Upper lobe of left lung (tissue), 6 donors: ENCODE results near the gene COL2A1. TPM values are rescaled to one million over a fixed set of nuclear protein-coding genes. Genes with fewer than 3 reads are reported as not detected.
A peak's percentile ranks its signal among the peaks of the same experiment; 100 is the strongest.

ENCODE experiments used
- ATAC-seq, 2 donors: fragments of 200-7000 bp; cut with Tn5 transposase; one replicate each; pipeline ENCODE4 v1.9.1; 2022; ENCODE audit warnings: mild to moderate bottlenecking in 2 of 2, moderate library complexity in 2 of 2; ENCODE audit not compliant: low FRiP score in 2 of 2
- DNase-seq, 2 donors: peaks; one replicate each; pipeline ENCODE4 v3.0.0-alpha.2; 2019 to 2020
- H3K27ac ChIP-seq, 4 donors: fragments of 200-600 bp; sonication (generic); one replicate each; pipeline ENCODE4 v1.5.1; 2016 to 2019
- H3K27me3 ChIP-seq, 4 donors: fragments of 200-600 bp; sonication (generic); one replicate each; pipeline ENCODE4 v1.5.1; 2017 to 2019
- H3K36me3 ChIP-seq, 4 donors: fragments of 200-600 bp; sonication (generic); one replicate each; pipeline ENCODE4 v1.5.1; 2016 to 2019
- H3K4me1 ChIP-seq, 4 donors: fragments of 200-600 bp; sonication (generic); one replicate each; pipeline ENCODE4 v1.5.1; 2018 to 2019
- H3K4me3 ChIP-seq, 4 donors: fragments of 200-600 bp; sonication (generic); one replicate each; pipeline ENCODE4 v1.5.1; 2017 to 2019; ENCODE audit warnings: mild to moderate bottlenecking in 2 of 4, moderate library complexity in 1 of 4
- H3K9me3 ChIP-seq, 4 donors: fragments of 200-600 bp; sonication (generic); one replicate each; pipeline ENCODE4 v1.5.1; 2018 to 2019
- EP300 ChIP-seq, 4 donors: sonication (generic); formaldehyde crosslinking; IDR thresholded peaks; one replicate each; pipeline ENCODE4 v1.5.1; 2017; ENCODE audit warnings: antibody characterized with exemption in 4 of 4, control low read depth in 2 of 4
- POLR2A ChIP-seq, 4 donors: fragments of 450-650 bp; IDR thresholded peaks; one replicate each; pipeline ENCODE4 v1.5.1; 2016 to 2017; ENCODE audit warnings: antibody characterized with exemption in 4 of 4, mild to moderate bottlenecking in 2 of 4
- POLR2AphosphoS5 ChIP-seq, 2 donors: sonication (generic); formaldehyde crosslinking; IDR thresholded peaks; one replicate each; pipeline ENCODE4 v1.5.1; 2017; ENCODE audit warnings: antibody characterized with exemption in 2 of 2
- WGBS, 2 donors: methylation state at CpG; one replicate each; pipeline ENCODE4 v1.1.5; 2017 to 2018; 5-methylcytosine and 5-hydroxymethylcytosine counted together
- total RNA-seq, 6 donors: library from RNA; depleted of rRNA in 4 of 6; stranded (reverse); fragments of >200 nt in 4 of 6; gene quantifications; one replicate each; pipeline versions ENCODE4 v1.1.0 to v1.2.1, GENCODE V29; 2016 to 2021
- TF ChIP-seq, protein P1 (sequence below), 6 experiments: fragments of 450-650 bp in 4 of 6; fragments of 200-600 bp in 2 of 6; sonication (generic) in 2 of 6; IDR thresholded peaks; one replicate each; pipeline ENCODE4 v1.5.1; 2016 to 2019; ENCODE audit warnings: antibody characterized with exemption in 6 of 6
- donor health status: DM: no; HTN: no; CAD: no; lungs with moderate emphysema.
- donor health status: DM: no; HTN: yes; CAD: no; lungs with severe emphysema.

COL2A1 gene
- total RNA-seq, 6 donors from 2014 or later: 0.34 TPM; not detected in 5

DNA sequence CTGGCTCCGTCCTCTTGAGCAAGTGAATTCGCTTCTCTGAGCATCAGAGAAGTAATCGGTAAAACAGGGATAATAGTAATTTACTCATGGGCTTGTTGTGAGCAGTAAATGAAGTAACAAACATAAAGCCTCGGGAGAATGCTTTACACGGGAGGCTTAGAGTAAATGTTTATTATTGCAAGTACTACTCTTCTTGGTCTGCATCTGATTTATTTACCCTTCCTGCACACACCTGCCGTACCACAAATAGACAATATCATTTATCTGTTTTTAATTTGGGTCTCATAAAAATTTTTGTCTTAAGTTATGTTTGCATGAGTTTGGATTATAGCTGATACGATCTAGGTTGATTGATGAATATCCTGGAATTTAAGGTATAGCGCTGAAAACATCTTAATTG, 7.8 kb upstream of the COL2A1 start:
- Histone ChIP-seq H3K27ac (no peak overlapping the region), H3K27me3 (no peaks in the 10 kb centered on the region), H3K36me3 (no peaks in the 10 kb centered on the region), H3K4me3 (no peak overlapping the region), H3K4me1 (no peaks in the 10 kb centered on the region), H3K9me3 (no peaks in the 10 kb centered on the region)
- TF ChIP-seq EP300 (IDR thresholded peaks at IDR 0.05): no peak
- no peak for TF ChIP-seq POLR2AphosphoS5 (IDR thresholded peaks at IDR 0.05)
- DNase-seq (no peak), ATAC-seq (no peak)
- 67 to 71% methylated on average over 8 of the region's 8 CpGs for WGBS, 2 donors

DNA sequence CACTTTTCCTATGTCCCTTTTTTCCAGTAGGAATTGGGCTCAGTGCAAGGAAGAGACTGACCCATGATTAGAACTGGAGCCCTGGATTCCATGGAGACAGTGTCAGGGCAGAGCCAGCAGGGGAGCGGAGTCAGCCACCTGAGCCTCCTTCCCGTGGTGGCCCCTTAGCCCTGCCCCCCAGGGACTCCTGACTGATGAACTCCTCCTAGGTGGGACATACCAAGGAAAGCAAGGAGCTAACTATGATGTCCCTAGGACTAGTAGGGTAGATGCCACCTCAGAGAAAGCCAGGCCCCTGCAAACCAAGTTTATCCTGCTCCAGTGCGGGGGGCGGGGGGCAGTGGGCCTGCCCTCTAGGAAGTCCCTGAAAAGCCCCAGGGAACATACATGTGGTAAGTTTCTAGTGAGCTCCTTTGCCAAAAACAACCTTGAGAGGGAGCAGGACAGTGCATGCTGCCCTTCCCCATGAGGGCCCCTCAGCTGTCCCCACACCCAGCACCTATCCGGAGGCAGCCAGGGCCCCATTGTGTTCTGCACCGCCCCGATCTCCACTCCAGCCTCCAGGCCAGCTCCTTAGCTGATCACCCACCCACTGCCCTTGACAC, 6.2 kb upstream of the COL2A1 start:
- DNase-seq (no peak), ATAC-seq (peak in 1 of 2 donors; percentile 28)
- H3K36me3 ChIP-seq: no peaks in the 10 kb centered on the region
- H3K4me3 ChIP-seq: no peak overlapping the region
- H3K4me1 ChIP-seq: no peaks in the 10 kb centered on the region
- WGBS, 2 donors: 70 to 72% methylated on average over 7 of the region's 7 CpGs
- no peaks in the 10 kb centered on the region for H3K9me3 ChIP-seq
- no peak overlapping the region for H3K27ac ChIP-seq
- H3K27me3 ChIP-seq: peaks cover 0 to 6% (median 3%) of the 10 kb centered on the region in 4 donors
- TF ChIP-seq, protein P1, sequence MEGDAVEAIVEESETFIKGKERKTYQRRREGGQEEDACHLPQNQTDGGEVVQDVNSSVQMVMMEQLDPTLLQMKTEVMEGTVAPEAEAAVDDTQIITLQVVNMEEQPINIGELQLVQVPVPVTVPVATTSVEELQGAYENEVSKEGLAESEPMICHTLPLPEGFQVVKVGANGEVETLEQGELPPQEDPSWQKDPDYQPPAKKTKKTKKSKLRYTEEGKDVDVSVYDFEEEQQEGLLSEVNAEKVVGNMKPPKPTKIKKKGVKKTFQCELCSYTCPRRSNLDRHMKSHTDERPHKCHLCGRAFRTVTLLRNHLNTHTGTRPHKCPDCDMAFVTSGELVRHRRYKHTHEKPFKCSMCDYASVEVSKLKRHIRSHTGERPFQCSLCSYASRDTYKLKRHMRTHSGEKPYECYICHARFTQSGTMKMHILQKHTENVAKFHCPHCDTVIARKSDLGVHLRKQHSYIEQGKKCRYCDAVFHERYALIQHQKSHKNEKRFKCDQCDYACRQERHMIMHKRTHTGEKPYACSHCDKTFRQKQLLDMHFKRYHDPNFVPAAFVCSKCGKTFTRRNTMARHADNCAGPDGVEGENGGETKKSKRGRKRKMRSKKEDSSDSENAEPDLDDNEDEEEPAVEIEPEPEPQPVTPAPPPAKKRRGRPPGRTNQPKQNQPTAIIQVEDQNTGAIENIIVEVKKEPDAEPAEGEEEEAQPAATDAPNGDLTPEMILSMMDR (IDR thresholded peaks at IDR 0.05): no peak
- TF ChIP-seq EP300 (IDR thresholded peaks at IDR 0.05) (no peak), POLR2AphosphoS5 (IDR thresholded peaks at IDR 0.05) (no peak), POLR2A (IDR thresholded peaks at IDR 0.05) (no peak)

DNA sequence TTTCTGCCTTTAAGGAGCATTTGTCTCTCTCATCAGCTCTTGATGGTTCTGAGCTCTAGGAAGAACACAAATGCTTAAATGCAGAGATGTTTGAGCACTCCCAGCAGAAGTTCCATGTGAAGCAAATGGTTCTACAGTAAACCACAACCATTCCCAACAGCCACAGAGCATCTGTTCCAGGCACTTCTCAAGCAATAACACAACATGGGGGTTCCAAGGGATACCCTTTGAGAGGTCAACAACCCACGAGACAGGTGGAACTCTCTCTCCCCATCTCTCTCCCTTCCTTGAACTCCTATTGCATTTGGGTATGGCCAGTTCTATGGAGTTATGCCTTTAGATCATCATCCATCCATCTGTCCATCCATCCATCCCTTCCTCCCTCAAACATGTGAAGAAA, 5.2 kb upstream of the COL2A1 start:
- no peaks in the 10 kb centered on the region for H3K9me3 ChIP-seq
- H3K27me3 ChIP-seq: peaks cover 0 to 16% (median 12%) of the 10 kb centered on the region in 4 donors
- no peak overlapping the region for H3K27ac ChIP-seq
- peaks cover 6 to 9% (median 8%) of the 10 kb centered on the region in 4 donors for H3K4me1 ChIP-seq
- WGBS, 2 donors: 58 to 78% methylated on average over 1 of the region's 1 CpG
- no peak for TF ChIP-seq EP300 (IDR thresholded peaks at IDR 0.05)
- TF ChIP-seq POLR2A (IDR thresholded peaks at IDR 0.05): no peak
- no peak for TF ChIP-seq POLR2AphosphoS5 (IDR thresholded peaks at IDR 0.05)
- TF ChIP-seq, protein P1 (IDR thresholded peaks at IDR 0.05): no peak
- H3K4me3 ChIP-seq: no peak overlapping the region
- H3K36me3 ChIP-seq: no peaks in the 10 kb centered on the region
- DNase-seq: no peak
- no peak for ATAC-seq

DNA sequence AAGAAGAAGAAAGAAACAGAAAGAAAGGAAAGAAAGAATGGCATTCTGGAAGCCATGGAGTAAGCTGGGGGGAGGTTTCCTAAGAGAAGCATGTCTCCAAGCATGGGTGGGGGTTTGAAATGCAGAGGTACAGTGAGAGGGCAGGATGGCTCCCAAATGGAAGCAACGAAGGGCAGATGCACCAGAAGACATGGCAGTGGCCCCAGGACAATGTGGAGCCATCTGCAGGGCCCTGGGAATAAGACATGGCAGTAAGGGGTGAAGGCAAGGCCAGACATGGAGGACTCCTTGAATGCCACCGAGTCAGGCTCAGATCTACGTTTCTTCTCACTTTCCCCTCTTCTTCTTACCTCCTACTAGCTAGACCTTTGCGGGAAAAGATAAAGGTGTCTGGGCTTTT, 4.7 kb upstream of the COL2A1 start:
- ATAC-seq: no peak
- no peak overlapping the region for H3K4me3 ChIP-seq
- no peak overlapping the region for H3K27ac ChIP-seq
- no peaks in the 10 kb centered on the region for H3K9me3 ChIP-seq
- no peak for DNase-seq
- peaks cover 11 to 14% (median 13%) of the 10 kb centered on the region in 4 donors for H3K4me1 ChIP-seq
- WGBS, 2 donors: 77 to 88% methylated on average over 4 of the region's 4 CpGs
- H3K36me3 ChIP-seq: no peaks in the 10 kb centered on the region
- peaks cover 0 to 21% (median 16%) of the 10 kb centered on the region in 4 donors for H3K27me3 ChIP-seq
- TF ChIP-seq, protein P1 (IDR thresholded peaks at IDR 0.05): no peak
- TF ChIP-seq POLR2A (IDR thresholded peaks at IDR 0.05) (no peak), EP300 (IDR thresholded peaks at IDR 0.05) (no peak), POLR2AphosphoS5 (IDR thresholded peaks at IDR 0.05) (no peak)

DNA sequence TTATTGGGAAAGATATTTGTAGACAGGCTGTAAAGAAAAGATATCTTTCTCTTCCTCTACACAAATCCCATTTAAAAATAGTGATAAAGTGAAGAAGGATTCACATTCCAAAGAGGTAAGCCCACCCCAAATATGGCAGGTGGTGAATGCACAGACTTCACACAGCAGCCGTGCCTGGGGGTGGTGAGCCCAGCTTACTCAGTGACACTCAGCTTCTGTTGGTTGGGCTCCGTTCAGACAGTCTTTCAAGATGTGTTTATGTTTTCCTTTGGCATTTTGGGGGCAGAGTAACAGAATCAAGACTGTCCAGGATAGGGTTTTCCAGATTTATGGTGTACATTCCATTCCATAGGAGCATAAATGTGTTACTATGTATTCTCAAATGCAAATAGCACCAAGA, 4.1 kb upstream of the COL2A1 start:
- Histone ChIP-seq H3K9me3 (no peaks in the 10 kb centered on the region), H3K27me3 (peaks cover 0 to 27% (median 22%) of the 10 kb centered on the region in 4 donors), H3K4me3 (no peak overlapping the region), H3K4me1 (peaks cover 17 to 20% (median 19%) of the 10 kb centered on the region in 4 donors), H3K36me3 (no peaks in the 10 kb centered on the region), H3K27ac (no peak overlapping the region)
- TF ChIP-seq POLR2AphosphoS5 (IDR thresholded peaks at IDR 0.05): no peak
- TF ChIP-seq EP300 (IDR thresholded peaks at IDR 0.05): no peak
- TF ChIP-seq POLR2A (IDR thresholded peaks at IDR 0.05): no peak
- TF ChIP-seq, protein P1 (IDR thresholded peaks at IDR 0.05): no peak
- no peak for DNase-seq
- WGBS, 2 donors: 41 to 57% methylated on average over 2 of the region's 2 CpGs
- ATAC-seq: no peak
